NB4 (cell line): ENCODE measurements around the gene PTGFRN.

Source experiments
- CTCF ChIP-seq: IDR thresholded peaks from one replicate; pipeline ENCODE4 v1.5.1; 2012; ENCODE audit warnings: low read depth, low read length
- MAX ChIP-seq: IDR thresholded peaks from 2 replicates; pipeline ENCODE4 v1.6.1; 2011; ENCODE audit warnings: low read depth, low read length
- MYC ChIP-seq: IDR thresholded peaks from 2 replicates; pipeline ENCODE4 v1.6.1; 2011; ENCODE audit warnings: low read depth, low read length
- POLR2A ChIP-seq: IDR thresholded peaks from 2 replicates; pipeline ENCODE4 v1.6.1; 2011; ENCODE audit warnings: mild to moderate bottlenecking; ENCODE audit not compliant: insufficient read length; ENCODE audit errors: extremely low read depth

GRCh38 chr1:116914667-116915066 lies 5.0 kb downstream of the PTGFRN start:
- no peak for TF ChIP-seq POLR2A
- no peak for TF ChIP-seq CTCF
- TF ChIP-seq MAX: no peak
- no peak for TF ChIP-seq MYC
